Measurements from ENCODE around the gene LCNL1. TPM values are rescaled to one million over a fixed set of nuclear protein-coding genes. Genes with fewer than 3 reads are reported as not detected.

The LCNL1 gene
- total and polyA plus RNA-seq, 12 donors = 0.06 to 10.5 (median 0.78) TPM; not detected in 2

GRCh38 chr9:136949817-136950655 is 32.8 kb upstream of the LCNL1 start:
- no peaks in the 10 kb centered on the region for H3K27me3 ChIP-seq
- WGBS, 4 donors = 2 to 25% (median 3%) methylated on average over 6 to 63 of the region's 63 CpGs
- H3K36me3 ChIP-seq (replicated peaks in 1 of 2) = no peaks in the 10 kb centered on the region
- TF ChIP-seq CTCF (IDR thresholded peaks at IDR 0.05) = peak in 5 of 6 experiments; percentile 12 to 46 (median 30)
- TF ChIP-seq POLR2A (IDR thresholded peaks at IDR 0.05) = peak; percentile 71 to 78
- intact Hi-C loops (cut with DNase I) = loop anchor here (5.0 to 10.0 kb wide), 4 partner anchors 65 to 105 kb away; partner anchors contain the start of genes ABCA2 (in 1 of the 2), AJM1 (in 1 of the 2), MAMDC4 (in 1 of the 2) and PHPT1 (in 1 of the 2)
- peak; percentile 97 to 99 (median 97) for DNase-seq
- H3K27ac ChIP-seq = peak overlapping the region; percentile 4 to 93 (median 83)
- H3K9me3 ChIP-seq (replicated peaks in 1 of 3) = no peaks in the 10 kb centered on the region
- peaks cover 14 to 28% of the 10 kb centered on the region in 2 donors for H3K4me1 ChIP-seq (replicated peaks in 1 of 2)
- H3K4me3 ChIP-seq = peak overlapping the region in 2 of 4 donors; percentile 59 to 82

- Histone ChIP-seq H3K9me3 (replicated peaks in 1 of 3) (no peaks in the 10 kb centered on the region), H3K27ac (peak overlapping the region in 4 of 5 donors; percentile 72 to 93 (median 87)), H3K36me3 (replicated peaks in 1 of 2) (no peaks in the 10 kb centered on the region), H3K27me3 (no peaks in the 10 kb centered on the region), H3K4me3 (peak overlapping the region in 2 of 4 donors; percentile 59 to 82), H3K4me1 (replicated peaks in 1 of 2) (peaks cover 14 to 28% of the 10 kb centered on the region in 2 donors)
- peak; percentile 45 to 68 (median 60) for DNase-seq
- TF ChIP-seq CTCF (IDR thresholded peaks at IDR 0.05) = no peak
- no peak for TF ChIP-seq POLR2A (IDR thresholded peaks at IDR 0.05)
- WGBS, 4 donors = 27 to 72% (median 39%) methylated on average over 2 to 9 of the region's 9 CpGs
- intact Hi-C loops (cut with DNase I) = loop anchor here in 1 of 2 donors (5.0 kb wide), 1 partner anchor 77 kb away; the partner anchor contains the start of gene ABCA2
Measured at GRCh38 chr9:136950656-136951276, 32.0 kb upstream of the LCNL1 start.

- no peak within 1 kb of the TSS for H3K4me3 ChIP-seq
Measured at GRCh38 chr9:136951541-136952320, 31.1 kb upstream of the LCNL1 start, which contains the start of gene LCN12. Gene LCN12 (plus strand): TSS chr9:136952273. CDS start chr9:136952328, 55 bp downstream.

More at GRCh38 chr9:136951541-136952320, 31.1 kb upstream of the LCNL1 start, which contains the start of gene LCN12:
- Histone ChIP-seq H3K4me1 (replicated peaks in 1 of 2) (peaks cover 14 to 28% of the 10 kb centered on the region in 2 donors), H3K27me3 (no peaks in the 10 kb centered on the region), H3K27ac (peak within 1 kb of the TSS in 2 of 5 donors; percentile 91 to 93), H3K9me3 (replicated peaks in 1 of 3) (no peaks in the 10 kb centered on the region), H3K36me3 (replicated peaks in 1 of 2) (no peaks in the 10 kb centered on the region)
- DNase-seq = peak in 2 of 7 donors; percentile 42 to 66
- WGBS, 4 donors = 40 to 86% (median 55%) methylated on average over 4 to 14 of the region's 14 CpGs
- TF ChIP-seq CTCF (IDR thresholded peaks at IDR 0.05) (no peak), POLR2A (IDR thresholded peaks at IDR 0.05) (no peak)
- intact Hi-C loops (cut with DNase I) = loop anchor here in 1 of 2 donors (5.0 kb wide), 1 partner anchor 76 kb away; the partner anchor contains the start of gene ABCA2
